Hepatocyte (in vitro differentiated cells): ENCODE results near the gene KIF5C.

Source experiments
- EZH2 ChIP-seq: fragments of 200-600 bp; sonication (generic); IDR thresholded peaks from 2 replicates; pipeline ENCODE4 v1.6.1; 2016; ENCODE audit warnings: antibody characterized with exemption, mild to moderate bottlenecking, borderline replicate concordance
- EZH2phosphoT487 ChIP-seq: fragments of 200-600 bp; sonication (generic); IDR thresholded peaks from one replicate; pipeline ENCODE4 v1.6.1; 2018; ENCODE audit warnings: antibody characterized with exemption, mild to moderate bottlenecking, low read depth, moderate library complexity; ENCODE audit not compliant: unreplicated experiment, severe bottlenecking
- TF ChIP-seq, protein P1 (sequence below): fragments of 200-600 bp; sonication (generic); IDR thresholded peaks from 2 replicates; pipeline ENCODE4 v1.5.1; 2016; ENCODE audit warnings: antibody characterized with exemption, mild to moderate bottlenecking; ENCODE audit not compliant: poor library complexity

DNA sequence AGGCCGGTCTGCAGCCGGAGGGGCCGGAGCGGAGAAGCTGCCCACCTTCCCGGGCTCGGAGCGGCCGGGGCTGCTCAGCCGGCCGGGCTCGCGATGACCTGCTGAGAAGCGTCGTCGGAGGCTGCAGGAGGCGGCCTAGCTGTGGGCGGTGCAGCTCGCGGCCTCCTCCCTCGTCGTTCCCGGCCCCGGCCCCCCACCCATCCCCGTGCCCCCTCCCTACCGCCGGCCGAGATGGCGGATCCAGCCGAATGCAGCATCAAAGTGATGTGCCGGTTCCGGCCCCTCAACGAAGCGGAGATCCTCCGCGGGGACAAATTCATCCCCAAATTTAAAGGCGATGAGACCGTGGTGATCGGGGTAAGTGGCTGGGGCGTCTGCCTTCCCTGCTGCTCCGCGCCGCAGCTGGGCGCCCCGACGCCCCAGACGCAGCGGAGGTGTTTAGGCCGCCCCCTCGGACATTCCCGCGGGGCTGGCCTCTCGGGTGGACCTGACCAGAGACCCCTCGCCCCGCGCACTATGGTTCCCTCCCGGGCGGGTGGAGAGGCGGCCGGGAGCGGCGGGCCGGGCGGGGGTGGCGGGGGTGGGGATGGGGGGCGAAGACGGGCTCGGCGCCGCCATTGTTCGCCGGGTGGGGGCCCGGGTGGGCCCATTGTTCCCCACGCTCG is 492 bp downstream of the KIF5C start:
- TF ChIP-seq, protein P1, sequence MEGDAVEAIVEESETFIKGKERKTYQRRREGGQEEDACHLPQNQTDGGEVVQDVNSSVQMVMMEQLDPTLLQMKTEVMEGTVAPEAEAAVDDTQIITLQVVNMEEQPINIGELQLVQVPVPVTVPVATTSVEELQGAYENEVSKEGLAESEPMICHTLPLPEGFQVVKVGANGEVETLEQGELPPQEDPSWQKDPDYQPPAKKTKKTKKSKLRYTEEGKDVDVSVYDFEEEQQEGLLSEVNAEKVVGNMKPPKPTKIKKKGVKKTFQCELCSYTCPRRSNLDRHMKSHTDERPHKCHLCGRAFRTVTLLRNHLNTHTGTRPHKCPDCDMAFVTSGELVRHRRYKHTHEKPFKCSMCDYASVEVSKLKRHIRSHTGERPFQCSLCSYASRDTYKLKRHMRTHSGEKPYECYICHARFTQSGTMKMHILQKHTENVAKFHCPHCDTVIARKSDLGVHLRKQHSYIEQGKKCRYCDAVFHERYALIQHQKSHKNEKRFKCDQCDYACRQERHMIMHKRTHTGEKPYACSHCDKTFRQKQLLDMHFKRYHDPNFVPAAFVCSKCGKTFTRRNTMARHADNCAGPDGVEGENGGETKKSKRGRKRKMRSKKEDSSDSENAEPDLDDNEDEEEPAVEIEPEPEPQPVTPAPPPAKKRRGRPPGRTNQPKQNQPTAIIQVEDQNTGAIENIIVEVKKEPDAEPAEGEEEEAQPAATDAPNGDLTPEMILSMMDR, result no peak
- TF ChIP-seq EZH2phosphoT487 (no peak), EZH2 (peak; percentile 10)
